Thyroid gland (tissue), 4 donors: ENCODE results near the gene HPGDS. TPM values are rescaled to one million over a fixed set of nuclear protein-coding genes. Genes with fewer than 3 reads are reported as not detected.

ENCODE experiments used
- DNase-seq, 2 donors: peaks; one replicate each; pipeline ENCODE4 v3.0.0-alpha.2; 2019
- H3K27ac ChIP-seq, 3 donors: fragments of 200-600 bp; sonication (generic); 1 replicate in 2 of 3; 2 replicates in 1 of 3; pipeline ENCODE4 v1.5.1; 2016 to 2019; ENCODE audit warnings: mild to moderate bottlenecking in 1 of 3, moderate library complexity in 1 of 3
- H3K27me3 ChIP-seq: fragments of 200-600 bp; sonication (generic); one replicate; pipeline ENCODE4 v1.5.1; 2019
- H3K36me3 ChIP-seq, 2 donors: fragments of 200-600 bp; sonication (generic); one replicate each; pipeline ENCODE4 v1.5.1; 2016 to 2019
- H3K4me1 ChIP-seq, 2 donors: fragments of 200-600 bp; sonication (generic); one replicate each; pipeline ENCODE4 v1.5.1; 2017 to 2019
- H3K4me3 ChIP-seq, 3 donors: fragments of 200-600 bp; sonication (generic); replicated peaks in 1 of 3; 1 replicate in 2 of 3; 2 replicates in 1 of 3; pipeline ENCODE4 v1.5.1; 2016; ENCODE audit warnings: mild to moderate bottlenecking in 1 of 3
- H3K9me3 ChIP-seq: fragments of 200-600 bp; sonication (generic); one replicate; pipeline ENCODE4 v1.5.1; 2017
- POLR2A ChIP-seq, 2 donors: fragments of 450-650 bp; IDR thresholded peaks; one replicate each; pipeline ENCODE4 v1.6.1; 2017; ENCODE audit warnings: antibody characterized with exemption in 2 of 2, mild to moderate bottlenecking in 2 of 2, moderate library complexity in 1 of 2
- WGBS, 2 donors: methylation state at CpG; one replicate each; pipeline ENCODE4 v1.1.5; 2017; 5-methylcytosine and 5-hydroxymethylcytosine counted together
- intact Hi-C: fragments of 100-400 bp; cut with DNase I; formaldehyde crosslinking; loops from one replicate; pipeline ENCODE4 v1.15.1; 2023
- total RNA-seq, 4 donors: library from RNA; depleted of rRNA; stranded (reverse); fragments of >200 nt; gene quantifications; one replicate each; pipeline ENCODE4 v1.2.3, GENCODE V29; 2016
- TF ChIP-seq, protein P1 (sequence below), 6 experiments: fragments of 200-600 bp in 3 of 6; fragments of 450-650 bp in 3 of 6; sonication (generic) in 3 of 6; IDR thresholded peaks; one replicate each; pipeline ENCODE4 v1.5.1; 2016 to 2019; ENCODE audit warnings: antibody characterized with exemption in 6 of 6, mild to moderate bottlenecking in 2 of 6, inconsistent platforms in 1 of 6, moderate library complexity in 1 of 6

Gene HPGDS
- total RNA-seq, 4 donors from 2014 or later: 0.67 TPM; not detected in 3

DNA sequence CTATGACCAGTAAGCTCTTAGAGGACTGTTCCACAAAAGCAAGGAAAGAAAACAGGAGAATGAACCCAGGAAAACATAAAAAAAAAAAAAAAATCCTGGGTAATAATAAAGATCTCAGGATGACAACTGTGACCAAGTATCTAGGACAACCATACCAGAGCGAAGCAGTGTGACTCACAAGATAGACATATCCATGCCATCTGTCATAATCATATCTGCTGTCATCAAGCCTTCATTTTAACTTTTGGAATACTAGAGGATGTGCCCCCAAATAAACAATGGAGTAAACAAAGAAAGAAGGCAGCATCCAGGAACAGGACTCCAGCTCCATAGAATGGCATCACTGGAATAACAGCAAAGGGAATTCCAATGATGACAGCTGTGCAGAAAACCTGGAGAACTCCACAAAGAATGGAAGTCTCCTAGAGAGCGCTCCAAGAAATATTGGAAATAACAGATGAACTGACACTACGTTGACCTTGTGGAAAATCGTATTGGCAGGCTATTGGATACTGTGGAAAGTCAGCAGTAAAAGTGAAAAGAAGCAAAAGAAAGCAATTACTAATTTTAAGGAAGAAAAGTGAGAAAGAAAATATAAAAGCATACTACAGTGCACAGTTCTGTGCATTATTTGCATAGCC, 35.3 kb downstream of the HPGDS start:
- no peak for TF ChIP-seq POLR2A (IDR thresholded peaks at IDR 0.05)
- TF ChIP-seq, protein P1, sequence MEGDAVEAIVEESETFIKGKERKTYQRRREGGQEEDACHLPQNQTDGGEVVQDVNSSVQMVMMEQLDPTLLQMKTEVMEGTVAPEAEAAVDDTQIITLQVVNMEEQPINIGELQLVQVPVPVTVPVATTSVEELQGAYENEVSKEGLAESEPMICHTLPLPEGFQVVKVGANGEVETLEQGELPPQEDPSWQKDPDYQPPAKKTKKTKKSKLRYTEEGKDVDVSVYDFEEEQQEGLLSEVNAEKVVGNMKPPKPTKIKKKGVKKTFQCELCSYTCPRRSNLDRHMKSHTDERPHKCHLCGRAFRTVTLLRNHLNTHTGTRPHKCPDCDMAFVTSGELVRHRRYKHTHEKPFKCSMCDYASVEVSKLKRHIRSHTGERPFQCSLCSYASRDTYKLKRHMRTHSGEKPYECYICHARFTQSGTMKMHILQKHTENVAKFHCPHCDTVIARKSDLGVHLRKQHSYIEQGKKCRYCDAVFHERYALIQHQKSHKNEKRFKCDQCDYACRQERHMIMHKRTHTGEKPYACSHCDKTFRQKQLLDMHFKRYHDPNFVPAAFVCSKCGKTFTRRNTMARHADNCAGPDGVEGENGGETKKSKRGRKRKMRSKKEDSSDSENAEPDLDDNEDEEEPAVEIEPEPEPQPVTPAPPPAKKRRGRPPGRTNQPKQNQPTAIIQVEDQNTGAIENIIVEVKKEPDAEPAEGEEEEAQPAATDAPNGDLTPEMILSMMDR (IDR thresholded peaks at IDR 0.05): no peak
- intact Hi-C loops: no loop called here
- 89 to 92% methylated on average over 4 of the region's 4 CpGs for WGBS, 2 donors
- Histone ChIP-seq H3K27me3 (no peaks in the 10 kb centered on the region), H3K36me3 (no peaks in the 10 kb centered on the region), H3K9me3 (no peaks in the 10 kb centered on the region), H3K4me3 (no peak overlapping the region), H3K27ac (no peak overlapping the region), H3K4me1 (no peaks in the 10 kb centered on the region)
- DNase-seq: no peak

DNA sequence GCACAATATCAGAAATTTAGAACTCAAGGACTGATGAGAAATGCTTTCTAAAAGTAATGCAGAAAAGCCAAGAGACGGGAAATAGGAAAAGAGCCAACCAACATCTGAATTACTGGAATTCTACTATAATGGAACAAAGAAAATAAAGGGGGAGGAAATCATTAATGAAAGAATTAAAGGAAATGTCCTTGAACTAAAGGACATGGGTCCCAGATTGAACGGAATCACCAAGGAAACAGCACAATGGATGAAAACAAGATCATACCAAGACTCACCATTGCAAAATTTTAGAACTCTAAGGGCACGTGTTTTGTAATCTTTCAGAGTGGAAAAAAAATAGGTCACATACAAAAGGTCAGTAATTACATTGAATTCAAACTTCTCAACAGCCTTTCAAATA, 35.9 kb downstream of the HPGDS start:
- DNase-seq: no peak
- Histone ChIP-seq H3K27ac (no peak overlapping the region), H3K36me3 (no peaks in the 10 kb centered on the region), H3K4me1 (no peaks in the 10 kb centered on the region), H3K27me3 (no peaks in the 10 kb centered on the region), H3K4me3 (no peak overlapping the region), H3K9me3 (no peaks in the 10 kb centered on the region)
- TF ChIP-seq, protein P1 (IDR thresholded peaks at IDR 0.05): no peak
- no peak for TF ChIP-seq POLR2A (IDR thresholded peaks at IDR 0.05)
- intact Hi-C loops: no loop called here
- WGBS, 2 donors: 66 to 73% methylated on average over 3 of the region's 3 CpGs

DNA sequence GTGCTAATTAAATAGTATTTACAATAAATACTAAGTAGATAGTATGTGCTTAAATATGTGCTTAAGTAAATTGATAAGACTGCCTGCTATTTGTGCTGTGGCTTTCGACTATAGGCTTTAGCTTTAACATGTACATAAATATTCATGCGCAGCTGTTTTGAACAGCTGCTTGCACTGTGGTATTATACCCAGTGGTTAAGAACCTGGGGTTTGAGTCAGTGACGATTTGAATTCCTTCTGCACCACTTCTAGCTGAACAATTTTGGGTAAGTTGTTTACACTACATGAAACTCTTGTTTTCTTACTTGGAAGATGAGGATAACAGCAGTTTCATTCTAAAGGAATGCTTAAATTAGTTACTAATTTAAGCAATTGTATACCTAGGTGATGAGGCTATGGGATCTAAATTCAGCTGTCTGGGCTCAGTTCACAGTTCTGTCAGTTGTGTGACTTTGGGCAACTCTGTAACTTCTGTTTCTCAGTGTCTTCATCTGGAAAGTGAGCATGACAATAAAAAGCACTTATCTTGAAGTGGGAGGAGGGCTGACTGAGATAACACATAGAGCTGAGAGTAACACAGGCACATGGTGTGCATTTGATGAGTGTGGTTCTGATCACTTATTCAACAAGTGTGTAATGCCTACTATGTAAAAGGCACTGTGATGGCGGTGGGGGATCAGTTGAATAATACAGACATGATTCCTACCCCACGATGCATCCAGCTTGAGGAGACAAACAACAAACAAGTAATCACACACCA, 37.0 kb downstream of the HPGDS start:
- 72 to 74% methylated on average over 5 of the region's 5 CpGs for whole genome bisulfite sequencing, 2 donors
- intact Hi-C loops: no loop called here

DNA sequence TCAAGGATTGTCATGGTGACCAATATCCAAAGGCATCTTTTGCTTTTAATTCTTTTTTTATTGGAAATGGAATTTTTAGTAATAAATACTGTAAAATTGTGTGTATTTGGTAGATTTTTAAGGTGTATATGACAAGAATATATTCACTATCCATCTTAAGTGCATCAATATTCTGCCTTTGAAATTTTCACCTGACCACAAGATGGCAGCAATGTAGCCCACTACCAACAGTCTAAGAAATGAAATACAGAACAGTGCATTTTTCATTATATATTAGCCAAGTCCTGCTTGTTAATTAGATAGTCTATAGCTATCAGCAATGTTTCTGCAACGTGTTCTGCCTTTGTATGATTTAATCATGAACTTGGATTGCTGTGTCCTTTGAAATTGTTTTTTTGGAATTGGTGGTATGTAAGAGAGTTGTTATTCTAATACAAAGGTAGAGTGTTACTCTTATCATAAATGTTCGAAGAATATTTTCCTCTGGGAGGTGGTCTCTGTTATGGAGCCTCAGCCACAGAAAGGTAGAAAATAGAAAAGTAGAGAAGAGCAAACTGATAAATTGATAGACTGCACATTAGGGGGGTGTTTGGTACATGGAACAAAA, 38.2 kb downstream of the HPGDS start:
- no peak for TF ChIP-seq POLR2A (IDR thresholded peaks at IDR 0.05)
- TF ChIP-seq, protein P1 (IDR thresholded peaks at IDR 0.05): peak in 5 of 6 experiments; percentile 26 to 58 (median 37)
- no peaks in the 10 kb centered on the region for H3K9me3 ChIP-seq
- no peaks in the 10 kb centered on the region for H3K27me3 ChIP-seq
- WGBS, 2 donors: 42 to 45% methylated on average over 2 of the region's 2 CpGs
- intact Hi-C loops: no loop called here
- no peaks in the 10 kb centered on the region for H3K4me1 ChIP-seq
- DNase-seq: no peak
- H3K4me3 ChIP-seq: no peak overlapping the region
- no peaks in the 10 kb centered on the region for H3K36me3 ChIP-seq
- no peak overlapping the region for H3K27ac ChIP-seq

More for the DNA sequence above, 37.0 kb downstream of the HPGDS start:
- Histone ChIP-seq H3K9me3 (no peaks in the 10 kb centered on the region), H3K27me3 (no peaks in the 10 kb centered on the region), H3K27ac (no peak overlapping the region), H3K36me3 (no peaks in the 10 kb centered on the region), H3K4me1 (no peaks in the 10 kb centered on the region), H3K4me3 (no peak overlapping the region)
- no peak for DNase-seq
- TF ChIP-seq, protein P1 (IDR thresholded peaks at IDR 0.05): no peak
- TF ChIP-seq POLR2A (IDR thresholded peaks at IDR 0.05): no peak

DNA sequence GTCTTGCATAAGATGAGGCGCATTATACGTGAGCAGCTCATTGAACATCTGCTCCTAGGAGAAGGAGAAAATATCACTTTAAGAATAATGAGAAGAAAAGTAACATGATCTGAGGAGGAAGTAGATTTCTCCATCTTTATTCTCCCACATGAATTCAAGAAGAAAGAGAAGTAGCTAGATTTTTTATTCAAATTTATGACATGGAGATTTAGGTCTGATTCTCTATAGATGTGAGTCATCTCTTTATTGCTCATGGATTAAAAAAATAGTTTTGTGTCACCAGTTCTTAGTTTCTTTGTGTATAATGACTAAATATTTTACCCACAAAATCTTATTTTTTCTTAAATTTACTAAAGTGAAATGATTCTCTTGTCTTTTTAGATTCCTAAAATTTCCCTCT, 40.4 kb downstream of the HPGDS start:
- 95 to 99% methylated on average over 2 of the region's 2 CpGs for WGBS, 2 donors
- Histone ChIP-seq H3K4me3 (no peak overlapping the region), H3K27me3 (no peaks in the 10 kb centered on the region), H3K4me1 (no peaks in the 10 kb centered on the region), H3K36me3 (no peaks in the 10 kb centered on the region), H3K9me3 (no peaks in the 10 kb centered on the region), H3K27ac (no peak overlapping the region)
- TF ChIP-seq, protein P1 (IDR thresholded peaks at IDR 0.05): no peak
- no peak for TF ChIP-seq POLR2A (IDR thresholded peaks at IDR 0.05)
- DNase-seq: no peak
- intact Hi-C loops: no loop called here
